Measurements from ENCODE around the gene ACIN1.

- TF ChIP-seq POLR2A (IDR thresholded peaks at IDR 0.05) (no peak), CTCF (IDR thresholded peaks at IDR 0.05) (no peak)
Measured at GRCh38 chr14:23030936-23031335, 64.0 kb downstream of the ACIN1 start.

Data from upper lobe of left lung (tissue), 4 donors.